T47D (cell line): ENCODE data around the gene ZNF211.

Experiments
- DNase-seq, 2 experiments: peaks; one replicate each; pipeline versions ENCODE4 v3.0.0 to v3.0.0-alpha.2; 2011 to 2012; ENCODE audit warnings: low read depth in 1 of 2, low spot score in 1 of 2
- JUND ChIP-seq: IDR thresholded peaks from 2 replicates; pipeline ENCODE4 v1.6.1; 2012; ENCODE audit warnings: low read depth
- in situ Hi-C: cut with HindIII; loops from 2 replicates; pipeline ENCODE4 v1.10.0; 2016; ENCODE audit warnings: low sequenced_read_pairs, low pct_unique_long_range_greater_than_20kb

Gene ZNF211

DNA sequence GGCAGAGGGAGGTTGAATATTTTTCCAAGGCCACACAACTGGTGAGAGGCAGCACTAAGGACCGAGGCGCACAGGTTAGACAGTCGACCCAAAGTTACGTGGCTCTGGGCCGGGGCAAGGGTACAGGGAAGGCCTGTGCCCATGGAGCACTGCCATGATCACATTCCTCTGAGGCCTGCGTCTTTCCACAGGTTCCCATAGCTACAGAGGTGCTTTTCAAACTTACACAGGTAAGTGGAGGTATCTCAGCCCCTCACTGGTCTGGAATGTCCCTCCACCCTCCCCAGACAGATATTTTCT lies 814 bp downstream of the ZNF211 start:
- no peak for TF ChIP-seq JUND
- in situ Hi-C loops, result no loop called here
- no peak for DNase-seq

DNA sequence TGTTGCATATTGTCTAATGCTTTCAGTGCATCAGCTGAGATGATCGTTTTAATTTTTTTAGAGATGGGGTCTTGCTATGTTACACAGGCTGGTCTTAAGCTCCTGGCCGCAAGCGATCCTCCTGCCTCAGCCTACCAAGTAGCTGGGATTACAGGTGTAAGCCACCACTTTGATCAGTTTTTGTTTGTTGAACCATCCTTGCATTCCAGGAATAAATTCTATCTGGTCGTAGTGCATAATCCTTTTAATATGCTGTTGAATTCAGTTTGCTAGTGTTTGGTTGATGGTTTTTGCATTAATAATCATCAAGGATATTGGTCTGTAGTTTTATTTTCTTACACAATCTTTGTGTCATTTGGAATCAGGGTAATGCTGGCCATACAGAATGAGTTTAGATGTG lies 4.4 kb downstream of the ZNF211 start:
- in situ Hi-C loops, result no loop called here
- no peak for TF ChIP-seq JUND
- DNase-seq, result no peak

- no peak for DNase-seq
- no peak for TF ChIP-seq JUND
- in situ Hi-C loops, result no loop called here
Observed at GRCh38 chr19:57641715-57642234, 8.8 kb downstream of the ZNF211 start.

DNA sequence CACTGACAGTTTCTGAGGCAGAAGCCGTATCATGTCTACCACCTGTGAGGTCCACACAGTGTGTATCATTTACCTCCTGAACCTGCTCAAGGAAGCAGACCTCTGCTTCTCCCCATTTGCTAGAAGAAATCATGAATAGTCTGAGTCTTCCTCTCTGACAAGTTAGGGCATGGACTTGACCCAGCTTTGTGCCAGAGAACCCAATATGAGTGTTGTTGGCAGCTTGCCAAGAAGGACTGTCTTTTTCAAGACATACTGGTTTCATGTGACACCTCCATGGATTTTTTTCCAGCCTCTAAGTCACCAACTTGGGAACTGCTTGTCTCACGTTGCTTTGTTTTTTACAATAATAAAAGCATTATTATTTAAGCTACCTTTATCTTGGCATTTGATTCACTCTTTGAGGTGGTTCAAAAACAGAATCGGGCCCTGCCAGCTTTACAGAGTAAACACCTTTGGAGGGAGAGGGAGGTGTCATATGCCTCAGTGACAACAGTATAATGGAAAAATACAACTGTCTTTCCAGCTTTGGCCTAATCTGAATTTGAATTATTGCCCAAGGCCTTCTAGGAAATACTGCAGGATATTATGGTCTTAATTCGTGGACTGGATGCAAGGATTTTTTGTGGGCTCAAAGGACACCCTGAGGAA lies 9.6 kb downstream of the ZNF211 start:
- in situ Hi-C loops, result no loop called here
- no peak for DNase-seq
- TF ChIP-seq JUND, result no peak

- no peak for TF ChIP-seq JUND
- in situ Hi-C loops, result no loop called here
- DNase-seq, result no peak
Observed at GRCh38 chr19:57643734-57644133, 10.8 kb downstream of the ZNF211 start.

GRCh38 chr19:57648331-57649003 lies 15.5 kb downstream of the ZNF211 start:
- DNase-seq, result no peak
- TF ChIP-seq JUND, result no peak
- in situ Hi-C loops, result no loop called here

- DNase-seq, result no peak
- in situ Hi-C loops, result no loop called here
- no peak for TF ChIP-seq JUND
Observed at GRCh38 chr19:57651654-57651996, 18.7 kb downstream of the ZNF211 start.

GRCh38 chr19:57653689-57654088 lies 20.7 kb downstream of the ZNF211 start:
- in situ Hi-C loops, result no loop called here
- no peak for DNase-seq
- no peak for TF ChIP-seq JUND

DNA sequence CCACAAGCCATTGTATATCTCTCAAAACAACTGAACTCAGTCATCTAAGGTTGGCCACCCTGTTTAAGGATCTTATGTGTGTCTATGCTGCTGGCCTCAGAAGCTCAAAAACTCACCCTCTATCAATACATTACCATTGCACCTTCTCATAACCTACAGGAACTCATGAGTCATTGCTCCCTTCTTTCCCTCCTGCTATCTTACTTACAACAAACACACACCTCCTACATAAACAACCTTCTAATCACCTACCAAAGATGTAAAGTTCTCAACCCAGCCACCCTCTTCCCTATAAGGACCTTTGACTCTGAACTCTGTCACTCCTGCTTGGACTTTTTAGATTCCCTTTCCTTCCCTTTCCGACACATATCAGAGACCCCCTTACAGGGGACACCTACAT lies 22.5 kb downstream of the ZNF211 start:
- in situ Hi-C loops, result no loop called here
- TF ChIP-seq JUND, result no peak
- DNase-seq, result no peak

- in situ Hi-C loops, result no loop called here
- TF ChIP-seq JUND, result no peak
Observed at GRCh38 chr19:57656346-57656745, 23.4 kb downstream of the ZNF211 start.

GRCh38 chr19:57664269-57665127 lies 31.5 kb downstream of the ZNF211 start:
- TF ChIP-seq JUND, result no peak
- peak; percentile 15 to 32 for DNase-seq
- in situ Hi-C loops, result no loop called here

More at GRCh38 chr19:57656346-57656745, 23.4 kb downstream of the ZNF211 start:
- DNase-seq, result peak in 1 of 2 experiments; percentile 38

DNA sequence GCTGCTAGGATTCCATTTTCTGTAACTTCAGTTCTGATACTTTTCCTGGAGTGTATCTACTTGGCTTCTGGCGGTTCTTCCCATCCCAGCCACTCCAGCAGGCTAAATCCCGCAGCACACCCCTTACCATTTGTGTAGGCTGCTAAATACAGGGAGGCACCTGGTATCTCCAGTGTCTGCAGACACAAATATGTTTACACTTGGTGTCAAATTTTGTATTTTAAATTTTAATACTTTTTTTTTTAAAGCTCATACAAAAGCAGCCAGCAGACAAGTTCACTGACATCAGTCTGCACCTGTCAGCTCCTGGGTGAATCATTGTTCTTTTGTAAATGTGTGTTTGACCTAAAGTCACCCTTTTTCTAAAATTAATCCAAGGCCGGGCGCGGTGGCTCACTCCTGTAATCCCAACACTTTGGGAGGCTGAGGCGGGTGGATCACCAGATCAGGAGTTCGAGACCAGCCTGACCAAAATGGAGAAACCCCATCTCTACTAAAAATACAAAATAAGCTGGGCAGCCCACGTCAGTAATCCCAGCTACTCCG lies 32.4 kb downstream of the ZNF211 start:
- in situ Hi-C loops, result no loop called here
- no peak for DNase-seq
- no peak for TF ChIP-seq JUND

DNA sequence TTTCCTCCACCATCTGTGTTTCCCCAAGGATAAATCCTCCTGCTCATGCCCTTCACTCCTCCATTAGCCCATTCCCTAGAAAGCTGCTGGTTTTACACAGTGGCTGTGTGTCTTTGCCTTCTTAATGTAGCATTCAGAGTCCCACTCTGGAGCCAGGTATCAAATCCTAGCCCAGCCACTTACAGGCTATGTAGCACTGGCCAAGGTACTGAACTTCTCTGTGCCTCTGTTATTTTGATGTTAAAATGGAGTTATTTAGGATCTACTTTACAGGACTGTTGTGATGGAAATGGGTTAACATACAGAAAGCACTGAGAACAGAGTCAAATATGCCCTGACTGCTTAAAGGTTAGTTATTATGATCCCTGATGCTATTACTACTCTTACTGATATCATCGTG lies 34.3 kb downstream of the ZNF211 start:
- DNase-seq, result no peak
- TF ChIP-seq JUND, result no peak
- in situ Hi-C loops, result no loop called here
